ENCODE results near the gene SIGLEC6. TPM values are rescaled to one million over a fixed set of nuclear protein-coding genes. Genes with fewer than 3 reads are reported as not detected.

Gene SIGLEC6
- total RNA-seq, 2 donors from 2014 or later = 0.56 to 1.6 TPM

DNA sequence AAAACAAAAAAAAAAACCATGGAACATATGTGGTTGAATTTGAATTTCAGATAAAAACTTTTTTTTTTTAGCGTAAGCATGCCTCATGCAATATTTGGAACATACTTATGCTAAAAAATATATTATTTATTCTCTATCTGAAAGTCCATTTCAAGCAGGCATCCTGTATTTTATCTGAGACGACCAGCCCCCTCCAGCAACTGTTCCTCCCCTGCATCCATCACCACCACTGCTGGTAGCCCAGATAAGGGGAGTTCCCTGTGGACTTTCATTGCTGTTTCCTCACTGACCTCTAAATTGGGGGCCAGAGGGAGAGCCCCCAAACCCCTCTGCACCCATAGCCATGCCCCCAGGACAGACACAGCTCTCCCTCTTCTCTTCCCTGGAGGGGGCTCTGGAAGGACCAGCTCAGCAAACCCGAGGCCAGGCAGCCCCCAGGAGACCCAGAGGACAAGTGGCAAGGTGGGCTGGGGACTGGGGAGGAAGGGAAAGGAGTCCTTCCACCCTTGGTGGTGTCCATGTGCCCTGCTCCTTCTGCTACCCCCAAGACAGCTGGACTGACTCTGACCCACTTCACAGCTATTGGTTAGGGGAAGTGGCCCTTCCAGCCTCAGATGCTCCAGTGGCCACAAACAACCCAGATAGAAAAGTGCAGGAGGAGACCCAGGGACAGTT, 23.3 kb downstream of the SIGLEC6 start:
- DNase-seq (ENCODE audit: low spot score) = no peak
- no peak overlapping the region for H3K4me3 ChIP-seq
- TF ChIP-seq, protein P1, sequence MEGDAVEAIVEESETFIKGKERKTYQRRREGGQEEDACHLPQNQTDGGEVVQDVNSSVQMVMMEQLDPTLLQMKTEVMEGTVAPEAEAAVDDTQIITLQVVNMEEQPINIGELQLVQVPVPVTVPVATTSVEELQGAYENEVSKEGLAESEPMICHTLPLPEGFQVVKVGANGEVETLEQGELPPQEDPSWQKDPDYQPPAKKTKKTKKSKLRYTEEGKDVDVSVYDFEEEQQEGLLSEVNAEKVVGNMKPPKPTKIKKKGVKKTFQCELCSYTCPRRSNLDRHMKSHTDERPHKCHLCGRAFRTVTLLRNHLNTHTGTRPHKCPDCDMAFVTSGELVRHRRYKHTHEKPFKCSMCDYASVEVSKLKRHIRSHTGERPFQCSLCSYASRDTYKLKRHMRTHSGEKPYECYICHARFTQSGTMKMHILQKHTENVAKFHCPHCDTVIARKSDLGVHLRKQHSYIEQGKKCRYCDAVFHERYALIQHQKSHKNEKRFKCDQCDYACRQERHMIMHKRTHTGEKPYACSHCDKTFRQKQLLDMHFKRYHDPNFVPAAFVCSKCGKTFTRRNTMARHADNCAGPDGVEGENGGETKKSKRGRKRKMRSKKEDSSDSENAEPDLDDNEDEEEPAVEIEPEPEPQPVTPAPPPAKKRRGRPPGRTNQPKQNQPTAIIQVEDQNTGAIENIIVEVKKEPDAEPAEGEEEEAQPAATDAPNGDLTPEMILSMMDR (IDR thresholded peaks at IDR 0.05) = no peak
- no peak overlapping the region for H3K27ac ChIP-seq
- H3K4me1 ChIP-seq (ENCODE audit: control insufficient read depth in 1 of 2, low read depth in 2 of 2) = no peaks in the 10 kb centered on the region
- H3K9me3 ChIP-seq = peaks cover 4% of the 10 kb centered on the region
- ATAC-seq (ENCODE audit: insufficient number of reproducible peaks, low FRiP score, low read depth) = no peak
- H3K36me3 ChIP-seq = no peaks in the 10 kb centered on the region
- H3K27me3 ChIP-seq (replicated peaks; ENCODE audit: insufficient read depth) = no peaks in the 10 kb centered on the region

DNA sequence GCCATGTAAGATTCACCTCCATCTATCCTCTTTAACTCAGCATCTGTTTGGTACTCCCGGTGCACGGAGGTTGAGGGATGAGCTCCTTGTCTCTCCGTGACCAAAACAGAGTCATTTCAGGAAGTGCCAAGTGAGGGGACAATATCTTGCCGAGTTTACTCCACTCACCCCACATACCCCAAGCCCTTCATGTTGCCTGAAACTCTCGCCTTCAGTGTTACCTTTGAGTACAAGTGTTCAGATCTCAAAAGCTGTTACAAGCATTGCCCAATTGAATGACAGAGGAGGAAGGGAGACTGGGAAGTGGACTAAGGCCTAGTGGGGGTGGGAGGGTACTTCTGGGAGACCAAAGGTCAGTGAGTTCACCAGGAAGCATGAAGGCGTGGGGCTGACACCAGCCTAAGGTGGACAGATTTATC, 23.8 kb downstream of the SIGLEC6 start:
- Histone ChIP-seq H3K4me3 (no peak overlapping the region), H3K27ac (no peak overlapping the region), H3K9me3 (peaks cover 4% of the 10 kb centered on the region), H3K36me3 (no peaks in the 10 kb centered on the region), H3K4me1 (ENCODE audit: control insufficient read depth in 1 of 2, low read depth in 2 of 2) (no peaks in the 10 kb centered on the region), H3K27me3 (replicated peaks; ENCODE audit: insufficient read depth) (no peaks in the 10 kb centered on the region)
- TF ChIP-seq, protein P1 (IDR thresholded peaks at IDR 0.05) = no peak
- no peak for ATAC-seq (ENCODE audit: insufficient number of reproducible peaks, low FRiP score, low read depth)
- DNase-seq (ENCODE audit: low spot score) = no peak

DNA sequence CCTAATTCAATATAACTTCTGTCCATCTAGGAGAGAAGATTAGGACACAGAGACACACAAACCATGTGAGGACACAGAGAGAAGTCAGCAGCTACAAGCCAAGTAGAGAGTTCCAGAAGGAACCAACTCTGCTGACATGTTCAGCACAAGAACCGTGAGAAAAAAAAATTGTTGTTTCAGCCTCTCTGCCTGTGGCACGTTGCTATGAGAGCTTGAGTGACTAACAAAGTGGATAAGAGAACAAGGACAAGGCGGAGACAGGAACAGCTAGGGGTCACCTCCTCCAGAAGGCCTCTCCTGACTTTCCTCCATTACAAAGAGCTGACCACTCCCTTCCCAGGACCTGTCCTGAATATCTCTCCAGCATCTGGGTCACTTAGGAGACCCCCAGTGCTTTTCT, 24.3 kb downstream of the SIGLEC6 start:
- H3K27me3 ChIP-seq (replicated peaks; ENCODE audit: insufficient read depth) = no peaks in the 10 kb centered on the region
- H3K27ac ChIP-seq = no peak overlapping the region
- no peak for ATAC-seq (ENCODE audit: insufficient number of reproducible peaks, low FRiP score, low read depth)
- H3K9me3 ChIP-seq = peaks cover 4% of the 10 kb centered on the region
- TF ChIP-seq, protein P1 (IDR thresholded peaks at IDR 0.05) = no peak
- H3K4me1 ChIP-seq (ENCODE audit: control insufficient read depth in 1 of 2, low read depth in 2 of 2) = no peaks in the 10 kb centered on the region
- H3K36me3 ChIP-seq = no peaks in the 10 kb centered on the region
- DNase-seq (ENCODE audit: low spot score) = no peak
- no peak overlapping the region for H3K4me3 ChIP-seq

DNA sequence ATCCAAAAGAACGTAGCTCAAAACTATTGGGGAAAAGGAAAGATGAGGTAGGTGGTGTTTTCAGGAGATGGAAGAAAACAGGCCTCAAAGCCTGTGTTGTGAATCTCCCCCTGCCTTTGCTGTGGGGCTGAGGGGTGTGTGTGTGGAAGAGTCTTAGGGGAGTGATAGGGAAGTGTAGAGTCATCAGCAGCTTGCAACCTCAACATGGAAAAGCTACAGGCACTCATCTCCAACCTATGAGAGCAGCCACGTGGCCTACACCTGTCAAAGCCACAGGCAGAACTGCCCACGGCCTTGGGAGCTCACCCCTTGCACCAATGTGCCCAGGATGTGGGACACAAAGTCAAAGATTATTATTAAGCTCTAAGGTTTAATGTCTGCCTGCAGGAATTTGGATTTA, 25.6 kb downstream of the SIGLEC6 start:
- no peak overlapping the region for H3K4me3 ChIP-seq
- DNase-seq (ENCODE audit: low spot score) (no peak), ATAC-seq (ENCODE audit: insufficient number of reproducible peaks, low FRiP score, low read depth) (no peak)
- peaks cover 4% of the 10 kb centered on the region for H3K9me3 ChIP-seq
- TF ChIP-seq, protein P1 (IDR thresholded peaks at IDR 0.05) = no peak
- no peaks in the 10 kb centered on the region for H3K4me1 ChIP-seq (ENCODE audit: control insufficient read depth in 1 of 2, low read depth in 2 of 2)
- H3K27me3 ChIP-seq (replicated peaks; ENCODE audit: insufficient read depth) = no peaks in the 10 kb centered on the region
- H3K27ac ChIP-seq = no peak overlapping the region
- H3K36me3 ChIP-seq = no peaks in the 10 kb centered on the region

DNA sequence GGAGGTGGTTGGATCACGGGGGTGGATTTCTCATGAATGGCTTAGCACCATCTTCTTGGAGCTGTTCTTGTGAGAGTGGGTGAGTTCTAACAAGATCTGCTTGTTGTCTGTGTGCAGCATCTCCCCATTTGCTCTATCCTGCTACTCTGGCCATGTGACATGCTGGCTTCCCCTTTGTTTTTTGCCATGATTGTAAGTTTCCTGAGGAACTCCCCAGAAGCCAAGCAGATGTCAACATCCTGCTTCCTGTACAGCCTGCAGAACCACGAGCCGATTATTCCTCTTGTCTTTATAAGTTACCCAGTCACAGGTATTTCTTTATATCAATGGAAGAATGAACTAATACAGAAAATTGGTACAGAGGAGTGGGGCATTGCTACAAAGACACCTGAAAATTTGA, 27.6 kb downstream of the SIGLEC6 start:
- DNase-seq (ENCODE audit: low spot score) = no peak
- TF ChIP-seq, protein P1 (IDR thresholded peaks at IDR 0.05) = no peak
- no peaks in the 10 kb centered on the region for H3K4me1 ChIP-seq (ENCODE audit: control insufficient read depth in 1 of 2, low read depth in 2 of 2)
- no peak for ATAC-seq (ENCODE audit: insufficient number of reproducible peaks, low FRiP score, low read depth)
- no peak overlapping the region for H3K4me3 ChIP-seq
- H3K27me3 ChIP-seq (replicated peaks; ENCODE audit: insufficient read depth) = no peaks in the 10 kb centered on the region
- H3K36me3 ChIP-seq = no peaks in the 10 kb centered on the region
- H3K27ac ChIP-seq = no peak overlapping the region
- H3K9me3 ChIP-seq = peaks cover 4% of the 10 kb centered on the region

Measured in thoracic aorta (tissue), 2 donors.